Astrocyte (in vitro differentiated cells and primary cell): Measurements from ENCODE around the gene SEC22A. TPM values are rescaled to one million over a fixed set of nuclear protein-coding genes. Genes with fewer than 3 reads are reported as not detected.

ENCODE experiments used
- DNase-seq: peaks from one replicate; pipeline ENCODE4 v3.0.0-alpha.2; 2010; ENCODE audit warnings: low read depth
- FAIRE-seq: peaks from 2 replicates; lab custom pipeline; 2011; peaks lifted over from hg19 to GRCh38; lab: Jason Lieb, UNC
- H2AFZ ChIP-seq: 2 replicates; pipeline ENCODE4 v1.6.0; 2012; ENCODE audit warnings: low read depth, low read length, inconsistent platforms
- H3K27ac ChIP-seq: 2 replicates; pipeline ENCODE4 v1.5.1; 2011; ENCODE audit warnings: low read depth, low read length, inconsistent platforms
- H3K27me3 ChIP-seq: 2 replicates; pipeline ENCODE4 v1.6.0; 2011; ENCODE audit warnings: low read length, inconsistent platforms; ENCODE audit not compliant: insufficient read depth
- H3K36me3 ChIP-seq: 2 replicates; pipeline ENCODE4 v1.5.1; 2011; ENCODE audit warnings: low read length, inconsistent platforms; ENCODE audit not compliant: insufficient read depth
- H3K4me1 ChIP-seq: 2 replicates; pipeline ENCODE4 v1.5.1; 2011; ENCODE audit warnings: low read length, inconsistent platforms; ENCODE audit not compliant: insufficient read depth
- H3K4me2 ChIP-seq: 2 replicates; pipeline ENCODE4 v1.6.0; 2012; ENCODE audit warnings: low read length, inconsistent platforms
- H3K4me3 ChIP-seq: 2 replicates; pipeline ENCODE4 v1.5.1; 2011; ENCODE audit warnings: low read depth, mild to moderate bottlenecking, low read length, inconsistent platforms; ENCODE audit not compliant: insufficient read depth
- H3K79me2 ChIP-seq: 2 replicates; pipeline ENCODE4 v1.6.0; 2012; ENCODE audit warnings: mild to moderate bottlenecking, low read length, inconsistent platforms; ENCODE audit not compliant: insufficient read depth
- H3K9ac ChIP-seq: 2 replicates; pipeline ENCODE4 v1.6.0; 2012; ENCODE audit warnings: mild to moderate bottlenecking, low read length, inconsistent platforms
- H3K9me3 ChIP-seq: 2 replicates; pipeline ENCODE4 v1.5.1; 2012; ENCODE audit warnings: low read depth, mild to moderate bottlenecking, low read length, inconsistent platforms; ENCODE audit not compliant: insufficient read depth
- H4K20me1 ChIP-seq: 2 replicates; pipeline ENCODE4 v1.6.0; 2012; ENCODE audit warnings: low read length, inconsistent platforms; ENCODE audit not compliant: insufficient read depth
- H3K27ac Mint-ChIP-seq: one replicate; pipeline ENCODE4 v1.8.0; 2021; ENCODE audit warnings: mild to moderate bottlenecking, mixed read lengths; ENCODE audit not compliant: unreplicated experiment
- H3K27me3 Mint-ChIP-seq: one replicate; pipeline ENCODE4 v1.8.0; 2021; ENCODE audit warnings: low read depth, mixed read lengths; ENCODE audit not compliant: unreplicated experiment
- H3K36me3 Mint-ChIP-seq: one replicate; pipeline ENCODE4 v1.8.0; 2021; ENCODE audit warnings: low read depth, mixed read lengths; ENCODE audit not compliant: unreplicated experiment
- H3K4me1 Mint-ChIP-seq: one replicate; pipeline ENCODE4 v1.8.0; 2021; ENCODE audit warnings: low read depth, mixed read lengths; ENCODE audit not compliant: unreplicated experiment
- H3K4me3 Mint-ChIP-seq: one replicate; pipeline ENCODE4 v1.8.0; 2021; ENCODE audit warnings: mild to moderate bottlenecking, moderate library complexity, mixed read lengths; ENCODE audit not compliant: unreplicated experiment
- H3K9me3 Mint-ChIP-seq: one replicate; pipeline ENCODE4 v1.8.0; 2021; ENCODE audit warnings: mild to moderate bottlenecking, mixed read lengths; ENCODE audit not compliant: unreplicated experiment
- EZH2 ChIP-seq: IDR thresholded peaks from 2 replicates; pipeline ENCODE4 v1.6.1; 2012; ENCODE audit warnings: mild to moderate bottlenecking, low read length, inconsistent platforms; ENCODE audit not compliant: insufficient read depth
- total RNA-seq: library from RNA; stranded (reverse); gene quantifications from 2 replicates; pipeline ENCODE4 v1.2.1, GENCODE V29; 2021
- TF ChIP-seq, protein P1 (sequence below): IDR thresholded peaks from 2 replicates; pipeline ENCODE4 v1.5.1; 2011; ENCODE audit warnings: low read depth, mild to moderate bottlenecking, inconsistent platforms, low read length, moderate library complexity; ENCODE audit not compliant: insufficient read depth

SEC22A gene
- total RNA-seq, 1 donor from 2014 or later = 10.9 TPM

DNA sequence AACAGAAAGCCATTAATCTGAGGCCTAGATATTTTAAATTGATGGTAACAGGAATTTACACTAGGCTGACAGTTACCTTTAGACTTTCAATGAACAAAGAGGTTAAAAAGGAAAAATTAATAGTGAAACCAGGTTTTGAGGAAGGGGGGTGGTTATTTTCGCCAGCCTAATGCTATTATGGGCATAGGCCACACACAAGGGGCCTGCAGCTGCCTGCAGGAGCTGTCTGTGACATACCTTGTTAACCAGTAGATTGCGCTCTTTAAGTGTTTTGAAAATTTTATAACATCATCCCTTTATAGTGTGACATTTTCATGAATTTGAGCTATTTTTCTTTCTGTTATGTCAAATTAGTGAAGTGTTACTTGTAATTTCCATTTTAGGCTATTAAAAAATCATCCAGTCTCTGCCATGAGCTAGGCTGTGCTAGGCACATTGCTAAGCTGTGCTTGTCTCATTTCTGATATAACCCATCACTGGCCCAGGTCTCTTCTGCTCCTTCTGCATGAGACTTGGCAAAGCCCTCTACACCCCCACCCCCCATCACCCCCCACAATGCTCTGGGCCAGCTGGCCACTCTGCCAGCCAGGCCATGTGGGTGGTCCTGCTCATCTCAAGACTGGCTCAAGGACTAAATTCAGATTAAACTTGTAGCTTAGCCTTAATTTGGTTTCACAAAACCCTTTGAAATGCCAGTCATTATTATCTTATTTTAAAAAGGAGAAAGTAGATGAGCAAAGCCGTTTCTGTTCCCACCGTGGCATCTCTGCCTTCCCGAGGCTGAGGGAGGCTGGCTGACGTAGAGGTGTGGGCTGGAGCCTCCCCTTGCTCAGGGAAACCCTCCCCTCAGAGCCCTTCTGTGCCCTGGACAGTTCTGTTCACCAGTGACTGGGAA is 48.4 kb upstream of the SEC22A start:
- H3K4me3 Mint-ChIP-seq = no peak overlapping the region
- no peak for TF ChIP-seq EZH2
- TF ChIP-seq, protein P1, sequence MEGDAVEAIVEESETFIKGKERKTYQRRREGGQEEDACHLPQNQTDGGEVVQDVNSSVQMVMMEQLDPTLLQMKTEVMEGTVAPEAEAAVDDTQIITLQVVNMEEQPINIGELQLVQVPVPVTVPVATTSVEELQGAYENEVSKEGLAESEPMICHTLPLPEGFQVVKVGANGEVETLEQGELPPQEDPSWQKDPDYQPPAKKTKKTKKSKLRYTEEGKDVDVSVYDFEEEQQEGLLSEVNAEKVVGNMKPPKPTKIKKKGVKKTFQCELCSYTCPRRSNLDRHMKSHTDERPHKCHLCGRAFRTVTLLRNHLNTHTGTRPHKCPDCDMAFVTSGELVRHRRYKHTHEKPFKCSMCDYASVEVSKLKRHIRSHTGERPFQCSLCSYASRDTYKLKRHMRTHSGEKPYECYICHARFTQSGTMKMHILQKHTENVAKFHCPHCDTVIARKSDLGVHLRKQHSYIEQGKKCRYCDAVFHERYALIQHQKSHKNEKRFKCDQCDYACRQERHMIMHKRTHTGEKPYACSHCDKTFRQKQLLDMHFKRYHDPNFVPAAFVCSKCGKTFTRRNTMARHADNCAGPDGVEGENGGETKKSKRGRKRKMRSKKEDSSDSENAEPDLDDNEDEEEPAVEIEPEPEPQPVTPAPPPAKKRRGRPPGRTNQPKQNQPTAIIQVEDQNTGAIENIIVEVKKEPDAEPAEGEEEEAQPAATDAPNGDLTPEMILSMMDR = no peak
- H3K27ac Mint-ChIP-seq = no peak overlapping the region
- FAIRE-seq (no peak), DNase-seq (no peak)
- no peaks in the 10 kb centered on the region for H3K9me3 Mint-ChIP-seq
- H3K9ac ChIP-seq = no peak overlapping the region
- peaks cover 9% of the 10 kb centered on the region for H3K4me1 Mint-ChIP-seq
- no peaks in the 10 kb centered on the region for H3K27me3 Mint-ChIP-seq
- peaks cover 42% of the 10 kb centered on the region for H3K36me3 Mint-ChIP-seq
- peaks cover 3% of the 10 kb centered on the region for H3K4me1 ChIP-seq
- H2AFZ ChIP-seq = no peak overlapping the region
- no peaks in the 10 kb centered on the region for H3K9me3 ChIP-seq
- H3K4me3 ChIP-seq = no peak overlapping the region
- no peak overlapping the region for H3K4me2 ChIP-seq
- peaks cover 30% of the 10 kb centered on the region for H4K20me1 ChIP-seq
- no peak overlapping the region for H3K27ac ChIP-seq
- H3K27me3 ChIP-seq = no peaks in the 10 kb centered on the region
- H3K79me2 ChIP-seq = no peaks in the 10 kb centered on the region
- peaks cover 13% of the 10 kb centered on the region for H3K36me3 ChIP-seq

DNA sequence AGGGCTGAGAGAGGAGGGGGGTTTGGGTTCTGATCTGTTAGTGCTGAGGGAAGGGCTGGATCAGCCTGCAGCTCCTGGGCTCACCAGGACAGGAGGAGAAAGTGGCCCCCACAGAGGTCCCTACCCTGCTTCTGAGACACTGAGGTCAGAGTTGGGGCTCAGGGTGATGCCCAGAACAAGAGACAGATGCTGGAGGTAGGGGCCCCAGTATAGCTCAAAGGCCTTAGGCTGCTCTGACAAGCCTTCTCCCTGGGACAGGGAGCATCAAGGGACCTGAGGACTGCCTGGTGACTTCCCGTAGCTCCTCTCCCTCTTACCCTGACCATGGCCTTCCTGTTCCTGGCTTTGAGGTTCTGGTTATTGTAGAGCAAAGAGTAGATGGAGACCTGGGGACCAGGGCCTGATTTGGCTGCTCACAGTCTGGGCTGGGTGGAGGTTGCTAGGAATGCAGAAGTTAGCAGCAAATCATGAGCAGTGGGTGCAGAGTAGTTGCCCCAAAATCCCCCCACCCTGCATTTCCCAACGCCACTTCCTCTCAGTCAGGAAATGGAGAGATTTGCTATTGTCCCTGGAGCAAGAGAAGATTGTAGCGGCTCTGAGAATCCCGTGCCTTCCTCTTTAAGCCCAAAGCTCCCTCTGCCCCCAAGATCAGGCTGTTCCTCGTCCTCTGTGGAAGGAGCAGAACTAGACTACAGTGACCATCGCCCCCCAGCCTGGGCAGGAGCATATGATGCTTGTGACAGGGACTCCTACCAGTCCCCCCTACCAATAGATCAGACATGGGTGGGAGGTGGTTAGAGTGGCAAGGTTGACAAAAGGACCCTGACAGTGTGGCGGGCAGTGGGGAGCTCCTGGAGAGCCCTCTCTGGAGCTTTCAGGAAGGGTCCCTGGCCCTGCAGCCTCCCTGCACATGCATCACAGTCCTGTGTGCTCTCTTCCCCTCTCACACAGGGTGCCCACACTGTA is 47.4 kb upstream of the SEC22A start:
- H3K4me3 ChIP-seq = no peak overlapping the region
- no peaks in the 10 kb centered on the region for H3K4me1 ChIP-seq
- no peak overlapping the region for H3K27ac ChIP-seq
- FAIRE-seq (no peak), DNase-seq (no peak)
- Mint-ChIP-seq H3K36me3 (peaks cover 34% of the 10 kb centered on the region), H3K4me3 (no peak overlapping the region), H3K9me3 (no peaks in the 10 kb centered on the region), H3K27me3 (no peaks in the 10 kb centered on the region), H3K27ac (no peak overlapping the region), H3K4me1 (peaks cover 4% of the 10 kb centered on the region)
- TF ChIP-seq, protein P1 = no peak
- no peak for TF ChIP-seq EZH2
- H2AFZ ChIP-seq = no peak overlapping the region
- H3K9me3 ChIP-seq = no peaks in the 10 kb centered on the region
- peaks cover 10% of the 10 kb centered on the region for H3K36me3 ChIP-seq
- H3K79me2 ChIP-seq = no peaks in the 10 kb centered on the region
- peaks cover 26% of the 10 kb centered on the region for H4K20me1 ChIP-seq
- H3K4me2 ChIP-seq = no peak overlapping the region
- H3K9ac ChIP-seq = no peak overlapping the region
- no peaks in the 10 kb centered on the region for H3K27me3 ChIP-seq
